Spleen (tissue), 7 donors: ENCODE results near the gene VTI1A.

Experiments
- CTCF ChIP-seq, 11 experiments: fragments of 200-600 bp in 7 of 11; fragments of 450-650 bp in 4 of 11; sonication (generic) in 4 of 11; IDR thresholded peaks in 8 of 11; conservative IDR thresholded peaks in 3 of 11; 1 replicate in 7 of 11; 2 replicates in 4 of 11; pipeline versions ENCODE4 v1.4.0 to v1.8.0; 2016 to 2021; ENCODE audit warnings: antibody characterized with exemption in 11 of 11, inconsistent platforms in 4 of 11, mild to moderate bottlenecking in 1 of 11
- POLR2A ChIP-seq, 3 donors: fragments of 450-650 bp; IDR thresholded peaks; one replicate each; pipeline ENCODE4 v1.5.1; 2017; ENCODE audit warnings: antibody characterized with exemption in 3 of 3, mild to moderate bottlenecking in 1 of 3
- POLR2AphosphoS5 ChIP-seq, 3 donors: sonication (generic); formaldehyde crosslinking; IDR thresholded peaks; one replicate each; pipeline ENCODE4 v1.5.1; 2017; ENCODE audit warnings: antibody characterized with exemption in 3 of 3
- donor health status: DM: no; HTN: no; CAD: no; lungs with moderate emphysema.
- donor health status: DM: no; HTN: no; CAD: no.
- donor health status: DM: no; HTN: no; CAD: no.

- TF ChIP-seq CTCF (IDR thresholded peaks at IDR 0.05 in 8 of 11, conservative IDR thresholded peaks at IDR 0.05 in 3 of 11), result no peak
- TF ChIP-seq POLR2A (IDR thresholded peaks at IDR 0.05), result no peak
- no peak for TF ChIP-seq POLR2AphosphoS5 (IDR thresholded peaks at IDR 0.05)
Measured at GRCh38 chr10:112706577-112706976, 259.6 kb downstream of the VTI1A start.
